ENCODE data around the gene WNT9B.

WNT9B gene

DNA sequence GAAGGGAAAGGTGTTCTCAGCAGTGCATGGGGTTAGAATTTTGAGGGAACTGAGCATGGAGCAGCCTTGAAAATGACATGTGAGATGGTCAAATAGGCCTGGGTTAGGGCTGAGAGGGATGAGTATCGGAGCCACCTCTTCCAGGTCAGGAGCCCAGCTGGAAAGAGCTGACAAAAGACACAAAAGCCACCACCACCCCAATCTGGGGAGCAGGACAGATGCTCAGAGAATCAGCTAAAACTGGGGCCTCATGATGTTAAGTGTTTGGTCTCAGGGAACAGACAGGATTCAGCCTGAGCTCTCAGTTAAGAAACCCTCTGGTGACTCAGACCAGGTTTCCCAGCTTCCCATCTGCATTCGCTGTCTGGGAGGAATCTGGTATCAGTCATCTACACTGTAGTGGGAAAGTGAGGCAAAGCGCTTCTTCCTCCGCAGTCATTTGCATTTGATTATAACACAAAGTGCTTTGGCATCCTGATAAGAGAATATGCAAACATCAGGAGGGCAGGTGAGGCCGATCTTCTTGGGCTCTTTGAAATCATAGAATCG is 2.6 kb downstream of the WNT9B start:
- no peak for DNase-seq (ENCODE audit: low read depth)

DNA sequence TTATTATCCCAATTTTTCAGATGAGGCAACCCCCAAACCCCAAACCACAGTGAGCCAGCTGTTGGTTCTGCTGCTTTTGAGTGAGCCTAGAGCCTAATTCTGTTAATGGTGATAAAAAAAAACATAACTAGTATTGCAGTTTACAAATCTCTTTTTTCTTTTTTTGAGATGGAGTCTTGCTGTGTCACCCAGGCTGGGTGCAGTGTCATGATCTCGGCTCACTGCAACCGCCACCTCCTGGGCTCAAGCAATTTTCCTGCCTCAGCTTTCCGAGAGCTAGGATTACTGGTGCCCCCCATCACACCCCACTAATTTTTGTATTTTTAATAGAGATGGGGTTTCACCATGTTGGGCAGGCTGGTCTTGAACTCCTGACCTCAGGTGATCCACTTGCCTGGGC is 3.1 kb downstream of the WNT9B start:
- no peak for DNase-seq (ENCODE audit: low read depth)

DNA sequence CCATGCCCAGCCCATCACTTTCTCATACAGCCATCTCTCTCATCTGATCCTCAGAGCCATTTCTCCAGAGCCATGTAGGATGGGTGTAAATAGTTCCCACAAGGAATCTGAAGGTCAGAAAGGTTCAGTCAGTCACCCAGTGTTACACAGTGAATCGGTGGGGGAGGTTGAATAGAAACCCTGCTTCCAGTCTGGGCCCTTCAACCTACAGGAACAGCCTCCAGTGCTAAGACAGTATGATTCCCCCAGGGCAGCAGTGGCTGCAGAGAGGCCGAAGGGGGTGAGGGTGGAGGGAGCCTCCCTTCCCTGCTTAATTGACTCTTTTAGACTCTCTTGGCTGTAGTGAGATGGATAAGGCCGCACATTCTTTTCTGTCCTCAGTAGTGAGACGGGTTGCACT is 3.6 kb downstream of the WNT9B start:
- DNase-seq (ENCODE audit: low read depth), result no peak

DNA sequence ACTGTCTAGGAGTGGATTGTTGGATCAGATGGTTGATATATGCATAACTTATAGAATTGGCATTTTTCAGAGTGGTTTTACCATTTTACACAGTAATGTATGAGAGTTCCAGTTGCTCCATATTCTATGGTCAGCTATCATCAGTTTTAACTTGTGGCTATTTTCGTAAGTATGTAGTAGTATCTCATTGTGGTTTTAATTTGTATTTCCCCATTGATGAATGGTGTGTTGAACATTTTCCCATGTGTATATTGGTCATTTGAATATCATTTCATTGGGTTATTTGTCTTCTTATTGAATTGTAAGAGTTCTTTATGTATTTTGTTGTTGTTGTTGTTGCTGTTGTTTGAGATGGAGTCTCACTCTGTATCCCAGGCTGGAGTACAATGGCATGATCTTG is 6.2 kb downstream of the WNT9B start:
- no peak for DNase-seq (ENCODE audit: low read depth)

DNA sequence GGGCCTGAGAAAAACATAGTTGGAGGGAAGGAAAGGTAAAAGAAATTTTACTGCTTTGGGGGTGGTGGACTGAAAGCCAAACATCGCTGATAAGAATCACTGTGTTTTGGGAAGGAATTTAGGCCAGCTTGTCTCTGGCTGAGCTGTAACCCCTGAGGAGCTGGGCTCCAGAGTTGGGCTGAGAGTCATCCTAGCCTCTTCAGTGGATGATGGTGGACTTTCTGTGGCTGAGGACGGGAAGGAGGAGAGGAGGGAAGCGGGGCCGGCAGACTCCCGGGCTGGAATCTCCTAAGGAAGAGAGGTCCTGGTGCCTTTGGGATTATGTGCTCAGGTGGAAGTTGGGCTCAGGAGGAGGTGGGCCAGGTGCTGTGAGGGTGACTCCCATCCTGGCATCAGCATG is 8.6 kb downstream of the WNT9B start:
- DNase-seq (ENCODE audit: low read depth), result no peak

DNA sequence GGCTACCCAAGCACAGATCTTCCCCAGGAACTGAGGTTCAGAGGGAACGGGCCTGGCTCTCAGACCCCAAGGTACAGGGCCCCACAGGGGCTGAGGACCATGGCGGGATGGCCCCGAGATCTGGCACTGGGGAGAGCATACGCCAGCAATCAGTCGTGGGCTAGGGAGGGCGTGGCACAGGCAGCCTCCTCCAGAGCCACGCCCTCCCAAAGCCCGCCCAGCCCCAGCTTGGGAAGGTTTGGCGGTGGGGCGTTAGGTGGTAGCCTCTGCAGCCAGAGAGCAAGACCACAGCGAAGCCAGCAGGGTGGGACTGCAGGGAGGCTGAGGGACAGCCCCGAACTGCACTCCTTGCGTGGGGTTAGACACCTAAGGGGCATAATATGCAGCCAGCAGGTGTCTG is 11.6 kb downstream of the WNT9B start:
- no peak for DNase-seq (ENCODE audit: low read depth)

DNA sequence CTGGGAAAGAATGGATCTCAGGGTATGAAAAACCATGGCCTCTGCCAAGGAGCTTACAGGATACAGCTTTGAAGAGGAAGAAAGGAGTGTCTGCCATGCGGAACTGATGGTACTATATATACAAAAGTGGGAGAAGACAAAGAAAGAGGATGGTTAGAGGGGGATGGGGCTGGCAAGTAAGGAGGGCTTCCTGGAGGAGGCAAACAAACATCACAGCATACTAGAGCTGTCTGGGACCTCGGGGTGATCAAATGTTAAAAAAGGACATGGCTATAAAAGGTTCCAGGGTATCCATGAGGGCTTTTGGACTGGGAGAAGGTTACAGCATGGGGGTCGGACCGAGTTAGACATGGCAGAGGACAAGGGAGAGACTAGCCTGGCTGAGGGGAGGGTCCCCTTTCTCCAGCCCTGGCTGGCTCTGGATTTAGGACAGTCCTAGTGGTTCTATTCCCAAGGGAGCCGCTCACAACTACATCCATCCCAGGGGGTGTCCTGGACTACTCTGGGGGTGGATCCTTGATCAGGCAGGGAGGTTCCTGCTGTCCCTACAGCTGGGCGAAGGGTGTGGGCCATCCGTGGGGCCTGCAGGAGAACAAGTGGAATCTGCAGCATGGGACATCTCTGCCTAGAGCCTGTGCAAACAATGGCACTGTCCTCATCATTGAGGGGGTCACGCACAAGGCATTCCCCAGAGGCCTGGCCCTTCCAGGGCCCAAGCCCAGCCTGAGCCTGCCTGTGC is 12.2 kb downstream of the WNT9B start:
- DNase-seq (ENCODE audit: low read depth), result no peak

DNA sequence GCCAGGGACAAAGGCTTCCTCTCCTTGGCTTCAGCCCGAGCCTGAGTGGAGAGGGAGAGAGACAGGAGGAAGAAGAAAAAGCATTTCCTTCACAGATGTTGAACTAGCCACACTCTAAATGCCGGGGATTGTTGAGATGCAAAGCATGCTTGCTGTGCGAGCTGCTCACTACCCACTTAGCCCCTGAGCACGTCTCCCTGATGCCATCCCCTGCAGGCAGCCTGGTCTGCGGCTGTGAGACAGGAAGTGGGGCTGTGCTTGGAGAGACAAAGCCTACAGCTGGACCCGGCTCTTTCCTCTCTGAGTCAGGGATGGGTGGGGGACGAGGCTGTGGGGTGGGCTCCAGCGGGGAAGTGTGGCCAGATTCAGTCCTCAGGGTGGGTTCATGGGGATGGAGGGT is 13.7 kb downstream of the WNT9B start:
- no peak for DNase-seq (ENCODE audit: low read depth)

DNA sequence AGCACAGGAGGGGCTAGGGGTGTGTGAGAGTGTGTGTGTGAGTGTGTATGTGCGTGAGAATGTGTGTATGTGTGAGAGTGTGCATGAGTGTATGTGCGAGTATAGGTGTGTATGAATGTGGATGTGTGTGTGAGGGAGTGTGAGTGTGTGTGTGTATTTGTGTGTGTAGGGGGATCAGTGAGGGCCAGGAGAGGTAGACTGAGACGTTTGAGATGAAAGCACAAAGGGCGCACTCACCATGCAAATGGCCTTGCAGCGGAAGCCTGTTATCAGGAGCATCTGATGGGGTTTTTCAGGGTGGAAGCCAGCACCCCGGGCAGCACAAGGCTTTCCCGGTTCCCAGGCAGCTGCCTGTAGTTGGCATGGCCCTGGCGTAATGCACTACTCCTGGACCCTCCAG is 14.9 kb downstream of the WNT9B start:
- DNase-seq (ENCODE audit: low read depth), result no peak

DNA sequence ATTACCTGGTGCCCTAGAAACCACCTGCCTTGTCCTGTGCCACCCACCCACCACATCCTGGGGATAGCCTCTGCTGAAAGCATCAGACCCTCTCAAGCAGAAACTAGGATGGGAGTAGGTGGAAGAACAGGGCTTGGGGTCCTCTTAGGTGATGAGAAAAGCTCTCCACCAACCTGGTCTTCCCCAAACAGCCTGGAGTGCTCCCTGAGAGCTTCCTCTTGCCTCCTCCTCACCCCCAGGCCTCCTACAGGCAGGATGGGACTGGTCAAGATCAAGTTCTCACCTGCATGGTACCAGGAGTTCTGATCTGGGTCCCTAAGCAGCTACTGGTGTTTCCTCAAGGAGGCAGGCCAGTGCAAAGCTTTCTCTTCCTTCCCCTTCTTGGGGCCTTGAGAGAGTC is 15.4 kb downstream of the WNT9B start:
- no peak for DNase-seq (ENCODE audit: low read depth)

DNA sequence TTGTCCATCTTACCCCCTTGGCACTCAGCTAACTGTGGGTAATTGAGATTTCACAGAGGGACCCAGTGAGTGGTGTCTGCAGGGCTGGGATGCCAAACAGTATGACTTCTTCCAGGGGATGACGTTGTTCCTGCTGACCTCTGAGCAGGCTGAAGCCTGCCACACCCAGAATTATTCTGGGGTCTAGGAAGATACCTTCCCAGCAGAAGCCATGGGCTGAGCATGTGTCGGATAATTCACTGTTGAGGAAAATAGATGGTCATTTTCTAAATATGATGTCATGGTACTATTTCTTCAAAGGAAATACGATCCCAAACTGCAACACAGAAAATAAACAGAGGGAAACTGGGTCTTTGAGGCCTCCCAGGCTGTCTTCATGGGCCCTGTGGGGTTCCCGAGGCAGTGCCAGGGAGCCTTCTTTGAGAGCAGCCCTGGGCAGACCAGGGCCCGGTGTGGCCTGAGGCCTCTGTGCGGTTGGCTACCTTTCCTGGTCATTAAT is 17.4 kb downstream of the WNT9B start:
- no peak for DNase-seq (ENCODE audit: low read depth)

DNA sequence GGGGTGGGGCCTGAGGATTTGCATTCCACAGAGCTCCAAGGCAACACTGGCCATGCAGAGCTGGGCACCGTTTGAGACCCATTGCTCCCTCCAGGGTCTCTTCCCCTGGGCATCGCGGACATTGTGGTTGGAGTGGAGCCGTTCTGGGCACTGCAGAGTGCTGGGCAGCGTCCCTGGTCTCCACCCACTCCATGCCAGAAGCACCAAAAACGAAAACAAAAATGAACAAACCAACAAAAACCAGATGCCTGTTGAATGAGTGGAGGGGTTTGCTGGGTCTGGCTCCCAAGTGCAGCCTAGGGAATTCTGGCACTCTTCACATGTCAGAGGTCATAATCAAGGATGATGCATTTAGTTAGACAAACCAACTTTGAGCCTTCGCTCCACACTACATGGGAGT is 17.9 kb downstream of the WNT9B start:
- no peak for DNase-seq (ENCODE audit: low read depth)

DNA sequence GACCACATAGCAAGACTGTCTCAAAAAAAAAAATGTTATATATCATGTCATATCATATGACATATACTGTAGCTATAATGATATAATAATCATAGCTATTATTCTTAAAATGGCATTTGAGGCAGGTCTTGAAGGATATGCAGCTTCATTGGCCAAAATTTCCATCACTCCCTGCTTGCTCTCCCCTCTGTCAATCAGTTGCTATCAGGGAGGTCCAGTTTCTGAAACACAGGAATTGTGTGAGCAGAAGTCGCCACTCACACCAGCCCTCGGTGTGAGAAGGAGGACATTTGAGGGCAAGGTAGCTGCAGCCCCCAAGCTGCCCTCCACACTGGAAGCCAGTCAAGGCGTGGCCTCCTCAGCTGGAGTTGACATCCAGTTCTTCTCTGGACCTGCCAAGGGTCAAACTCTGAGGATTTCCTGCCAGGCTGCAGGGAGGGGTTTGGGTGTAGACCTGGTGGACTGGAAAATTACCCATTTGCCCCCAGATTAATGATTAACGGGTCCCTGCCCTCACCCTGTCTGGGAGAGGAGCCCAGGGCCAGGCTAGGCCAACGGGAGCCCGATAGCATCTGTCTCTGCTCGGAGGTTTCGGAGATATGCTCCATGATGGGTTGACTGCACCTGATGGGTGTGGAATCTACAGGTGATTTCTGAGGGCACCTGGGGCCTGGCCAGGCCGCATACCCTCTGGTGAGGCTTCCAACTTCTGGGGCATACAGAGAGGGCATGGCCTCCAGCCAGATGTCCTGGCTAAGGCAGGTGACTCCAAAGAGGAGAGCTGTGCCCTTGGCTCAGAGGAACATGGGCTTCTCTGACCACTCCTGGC is 18.8 kb downstream of the WNT9B start:
- no peak for DNase-seq (ENCODE audit: low read depth)

DNA sequence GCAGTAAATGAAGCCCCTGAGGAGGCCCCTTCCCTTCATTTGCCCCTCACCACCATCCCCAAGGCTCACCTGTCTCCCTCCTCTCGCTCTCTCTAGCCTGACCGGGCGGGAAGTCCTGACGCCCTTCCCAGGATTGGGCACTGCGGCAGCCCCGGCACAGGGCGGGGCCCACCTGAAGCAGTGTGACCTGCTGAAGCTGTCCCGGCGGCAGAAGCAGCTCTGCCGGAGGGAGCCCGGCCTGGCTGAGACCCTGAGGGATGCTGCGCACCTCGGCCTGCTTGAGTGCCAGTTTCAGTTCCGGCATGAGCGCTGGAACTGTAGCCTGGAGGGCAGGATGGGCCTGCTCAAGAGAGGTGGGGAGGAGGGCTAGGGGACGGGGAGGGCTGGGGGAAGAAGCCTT is 21.0 kb downstream of the WNT9B start:
- DNase-seq (ENCODE audit: low read depth), result no peak

DNA sequence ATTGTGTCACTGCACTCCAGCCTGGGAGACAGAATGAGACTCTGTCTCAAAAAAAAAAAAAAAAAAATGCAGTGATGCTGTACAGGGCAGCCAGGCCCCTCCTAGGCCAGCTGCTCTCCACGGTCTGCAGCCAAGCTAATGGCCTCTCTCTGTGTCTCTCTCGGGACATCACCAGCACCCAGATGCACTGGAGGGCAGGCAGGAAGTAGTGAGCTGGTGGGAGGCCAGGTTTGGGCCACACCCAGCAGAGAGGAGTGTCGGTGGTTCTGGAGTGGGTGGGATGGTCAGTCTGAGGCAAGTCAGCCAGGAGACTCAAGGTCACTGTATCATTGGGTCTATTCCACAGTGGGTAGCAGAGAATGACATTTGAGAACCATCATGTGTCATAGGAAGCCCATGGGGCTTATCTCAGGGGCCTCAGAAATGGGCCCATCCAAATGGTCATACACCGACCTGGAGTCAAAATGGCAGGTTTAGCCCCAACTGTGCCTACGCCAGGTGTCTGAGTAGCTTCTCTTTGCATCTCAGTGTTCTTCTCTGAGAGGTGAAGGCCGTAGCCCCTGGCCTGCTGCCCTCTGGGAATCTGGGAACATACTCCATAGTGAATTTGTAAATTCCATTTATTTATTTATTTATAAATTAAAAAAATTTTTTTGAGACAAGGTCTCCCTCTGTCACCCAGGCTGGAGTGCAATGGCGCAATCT is 22.7 kb downstream of the WNT9B start:
- no peak for DNase-seq (ENCODE audit: low read depth)

DNA sequence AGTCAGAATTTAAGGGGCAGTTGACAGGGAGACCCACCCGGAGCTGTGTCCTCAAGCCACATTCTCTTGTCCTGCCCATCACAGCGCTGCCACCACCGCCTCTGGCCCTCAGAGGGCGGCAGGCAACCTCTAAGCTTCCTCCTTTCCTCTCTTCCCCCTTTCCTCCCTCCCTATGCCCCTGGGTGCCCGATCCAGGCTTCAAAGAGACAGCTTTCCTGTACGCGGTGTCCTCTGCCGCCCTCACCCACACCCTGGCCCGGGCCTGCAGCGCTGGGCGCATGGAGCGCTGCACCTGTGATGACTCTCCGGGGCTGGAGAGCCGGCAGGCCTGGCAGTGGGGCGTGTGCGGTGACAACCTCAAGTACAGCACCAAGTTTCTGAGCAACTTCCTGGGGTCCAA is 23.5 kb downstream of the WNT9B start:
- no peak for DNase-seq (ENCODE audit: low read depth)

DNA sequence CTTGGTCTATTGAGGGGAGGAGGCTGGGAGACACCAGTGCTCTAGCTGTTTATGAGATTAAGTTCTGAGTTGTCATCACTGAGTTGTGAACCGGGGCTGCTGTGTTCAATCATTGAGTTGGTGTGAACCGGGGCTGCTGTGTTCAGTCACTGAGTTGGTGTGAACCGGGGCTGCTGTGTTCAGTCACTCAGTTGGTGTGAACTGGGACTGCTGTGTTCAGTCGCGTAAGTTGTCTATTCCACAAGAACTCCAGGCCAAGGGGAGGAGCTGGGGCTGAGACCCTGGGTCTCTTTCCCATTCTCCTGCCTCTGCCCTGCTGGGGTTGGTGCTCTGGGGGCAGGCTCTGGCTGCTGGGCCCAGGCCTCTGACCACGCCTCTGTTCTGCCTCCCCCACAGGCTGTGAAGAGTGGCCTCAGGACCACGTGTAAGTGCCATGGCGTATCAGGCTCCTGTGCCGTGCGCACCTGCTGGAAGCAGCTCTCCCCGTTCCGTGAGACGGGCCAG is 24.5 kb downstream of the WNT9B start:
- DNase-seq (ENCODE audit: low read depth), result no peak

DNA sequence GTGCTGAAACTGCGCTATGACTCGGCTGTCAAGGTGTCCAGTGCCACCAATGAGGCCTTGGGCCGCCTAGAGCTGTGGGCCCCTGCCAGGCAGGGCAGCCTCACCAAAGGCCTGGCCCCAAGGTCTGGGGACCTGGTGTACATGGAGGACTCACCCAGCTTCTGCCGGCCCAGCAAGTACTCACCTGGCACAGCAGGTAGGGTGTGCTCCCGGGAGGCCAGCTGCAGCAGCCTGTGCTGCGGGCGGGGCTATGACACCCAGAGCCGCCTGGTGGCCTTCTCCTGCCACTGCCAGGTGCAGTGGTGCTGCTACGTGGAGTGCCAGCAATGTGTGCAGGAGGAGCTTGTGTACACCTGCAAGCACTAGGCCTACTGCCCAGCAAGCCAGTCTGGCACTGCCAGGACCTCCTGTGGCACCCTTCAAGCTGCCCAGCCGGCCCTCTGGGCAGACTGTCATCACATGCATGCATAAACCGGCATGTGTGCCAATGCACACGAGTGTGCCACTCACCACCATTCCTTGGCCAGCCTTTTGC is 25.0 kb downstream of the WNT9B start:
- no peak for DNase-seq (ENCODE audit: low read depth)

DNA sequence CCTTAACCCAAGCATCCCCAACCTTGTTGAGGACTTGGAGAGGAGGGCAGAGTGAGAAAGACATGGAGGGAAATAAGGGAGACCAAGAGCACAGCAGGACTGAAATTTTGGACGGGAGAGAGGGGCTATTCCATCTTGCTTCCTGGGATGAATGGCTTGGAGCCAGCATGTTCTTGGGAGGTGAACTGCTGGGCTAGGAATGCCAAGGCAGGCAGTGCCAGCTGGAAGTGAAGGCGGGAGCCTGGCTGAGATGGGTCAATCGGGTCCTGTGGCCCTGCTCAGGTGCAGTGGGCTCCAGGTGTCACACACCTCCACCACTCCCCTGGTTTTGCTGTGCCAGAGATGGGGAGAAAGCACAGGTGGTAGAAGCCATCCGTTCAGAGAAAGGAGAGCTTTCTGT is 25.5 kb downstream of the WNT9B start:
- DNase-seq (ENCODE audit: low read depth), result no peak

DNA sequence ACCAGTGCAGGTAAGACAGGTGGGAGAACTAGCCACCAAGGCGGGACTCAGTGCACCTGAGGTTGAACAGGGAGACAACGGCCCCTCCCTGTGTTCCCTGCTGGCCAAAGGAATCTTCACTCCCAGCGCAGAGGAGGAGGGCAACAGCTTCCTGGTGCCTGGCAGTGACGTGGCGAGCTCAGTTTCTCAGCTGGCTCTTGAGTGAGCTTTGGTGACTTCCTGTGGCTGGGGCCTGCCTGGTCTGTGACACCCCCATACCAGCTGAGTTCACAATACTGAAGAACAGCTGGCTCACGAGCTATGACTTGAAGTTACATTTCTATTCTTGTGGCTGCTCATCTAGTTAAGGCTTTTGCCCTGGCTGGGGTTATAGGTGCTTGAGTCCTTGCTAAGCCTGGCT is 26.1 kb downstream of the WNT9B start:
- DNase-seq (ENCODE audit: low read depth), result no peak

DNA sequence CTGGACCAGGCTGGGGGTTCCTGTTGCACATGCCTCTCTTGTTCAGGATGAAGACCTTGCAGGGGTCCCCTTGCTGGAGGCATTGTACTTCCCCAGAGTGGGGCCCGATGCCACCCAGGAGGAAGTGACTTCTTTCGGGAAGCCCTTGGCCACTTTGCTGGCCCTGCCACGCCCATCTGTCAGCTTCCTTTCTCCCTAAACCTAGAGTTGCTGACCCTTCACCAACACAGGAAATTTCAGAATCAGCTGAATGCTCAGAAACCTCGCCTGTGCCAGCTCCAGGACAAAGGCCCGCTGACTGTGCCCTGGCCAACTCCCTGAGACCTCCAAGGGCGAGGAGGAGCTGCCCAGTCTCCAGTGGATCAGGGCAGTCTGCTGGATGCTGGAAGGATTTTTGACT is 26.7 kb downstream of the WNT9B start:
- DNase-seq (ENCODE audit: low read depth), result no peak

DNA sequence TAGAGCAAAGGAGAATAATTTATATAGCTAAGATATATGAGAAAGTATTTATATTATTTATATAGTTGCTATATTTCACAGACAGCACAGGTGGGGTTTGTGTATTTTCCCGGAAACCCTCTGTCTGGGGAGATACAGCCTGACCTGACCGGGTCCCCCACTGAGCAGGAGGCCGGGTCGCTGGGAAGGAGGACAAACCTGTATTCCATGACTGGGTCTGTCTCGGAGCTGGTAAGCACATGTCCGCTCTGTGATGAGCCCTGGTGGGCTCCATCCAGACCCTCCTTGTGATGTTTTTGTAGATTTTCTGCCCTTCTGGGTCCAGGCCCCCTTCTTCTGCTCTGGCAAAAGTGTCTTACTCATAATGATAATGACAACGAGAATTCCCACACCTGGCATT is 27.7 kb downstream of the WNT9B start:
- no peak for DNase-seq (ENCODE audit: low read depth)

All from activated T-cell treated with anti-CD3 and anti-CD28 coated beads for 48 hours (primary cell).